H9 (cell line): ENCODE data around the gene PLPP2. TPM values are rescaled to one million over a fixed set of nuclear protein-coding genes. Genes with fewer than 3 reads are reported as not detected.

Experiments
- DNase-seq: peaks from one replicate; pipeline ENCODE4 v3.0.0-alpha.2; 2017
- H2AFZ ChIP-seq: one replicate; pipeline ENCODE4 v1.6.1; 2013; ENCODE audit warnings: mild to moderate bottlenecking, low read length, control low read depth, moderate library complexity
- H2AK5ac ChIP-seq: 2 replicates; pipeline ENCODE4 v1.6.1; 2013; ENCODE audit warnings: low read length, control low read depth, mixed read lengths; ENCODE audit not compliant: insufficient read length
- H2BK120ac ChIP-seq: one replicate; pipeline ENCODE4 v1.6.1; 2013; ENCODE audit warnings: low read depth, mild to moderate bottlenecking, low read length, control low read depth, inconsistent platforms; ENCODE audit not compliant: poor library complexity, severe bottlenecking
- H2BK12ac ChIP-seq: 2 replicates; pipeline ENCODE4 v1.6.1; 2013; ENCODE audit warnings: low read length, control low read depth, mixed read lengths, low read depth; ENCODE audit not compliant: insufficient read length
- H2BK15ac ChIP-seq: 2 replicates; pipeline ENCODE4 v1.6.1; 2013; ENCODE audit warnings: low read depth, low read length, control low read depth
- H2BK20ac ChIP-seq: one replicate; pipeline ENCODE4 v1.6.1; 2013; ENCODE audit warnings: low read depth, mild to moderate bottlenecking, low read length, control low read depth, inconsistent platforms; ENCODE audit not compliant: poor library complexity, severe bottlenecking
- H2BK5ac ChIP-seq: 2 replicates; pipeline ENCODE4 v1.6.1; 2013; ENCODE audit warnings: low read length, control low read depth, mixed read lengths; ENCODE audit not compliant: insufficient read length
- H3K14ac ChIP-seq: 2 replicates; pipeline ENCODE4 v1.6.1; 2013; ENCODE audit warnings: low read length, control low read depth; ENCODE audit not compliant: insufficient read depth
- H3K18ac ChIP-seq: 2 replicates; pipeline ENCODE4 v1.6.1; 2013; ENCODE audit warnings: low read depth, mild to moderate bottlenecking, mixed read lengths, low read length, control low read depth; ENCODE audit not compliant: insufficient read length
- H3K23ac ChIP-seq: 2 replicates; pipeline ENCODE4 v1.6.1; 2013; ENCODE audit warnings: low read length, control low read depth, mixed read lengths, low read depth; ENCODE audit not compliant: insufficient read length
- H3K23me2 ChIP-seq: 2 replicates; pipeline ENCODE4 v1.6.1; 2013; ENCODE audit warnings: low read depth, mild to moderate bottlenecking, mixed read lengths, low read length, control low read depth; ENCODE audit not compliant: insufficient read length, poor library complexity, severe bottlenecking
- H3K27ac ChIP-seq: 2 replicates; pipeline ENCODE4 v1.5.1; 2013; ENCODE audit warnings: low read length, control low read depth, mixed read lengths, low read depth; ENCODE audit not compliant: insufficient read length
- H3K27me3 ChIP-seq: 2 replicates; pipeline ENCODE4 v1.6.1; 2013; ENCODE audit warnings: low read length, control low read depth, inconsistent platforms; ENCODE audit not compliant: insufficient read depth
- H3K4ac ChIP-seq: 2 replicates; pipeline ENCODE4 v1.6.1; 2013; ENCODE audit warnings: low read depth, mild to moderate bottlenecking, control low read depth, inconsistent platforms, low read length, moderate library complexity
- H3K4me1 ChIP-seq: 2 replicates; pipeline ENCODE4 v1.6.1; 2013; ENCODE audit warnings: low read length, control low read depth, inconsistent platforms; ENCODE audit not compliant: insufficient read depth
- H3K4me2 ChIP-seq: 2 replicates; pipeline ENCODE4 v1.6.1; 2013; ENCODE audit warnings: low read length, control low read depth, mixed read lengths; ENCODE audit not compliant: insufficient read length, insufficient read depth
- H3K56ac ChIP-seq: 2 replicates; pipeline ENCODE4 v1.6.1; 2013; ENCODE audit warnings: low read depth, mild to moderate bottlenecking, mixed read lengths, low read length, control low read depth; ENCODE audit not compliant: insufficient read length
- H3K79me1 ChIP-seq: 2 replicates; pipeline ENCODE4 v1.6.1; 2013; ENCODE audit warnings: low read depth, mild to moderate bottlenecking, moderate library complexity, low read length, control low read depth, inconsistent platforms; ENCODE audit not compliant: insufficient read depth, poor library complexity, severe bottlenecking
- H3K79me2 ChIP-seq: 2 replicates; pipeline ENCODE4 v1.6.1; 2013; ENCODE audit warnings: low read length, control low read depth, inconsistent platforms; ENCODE audit not compliant: insufficient read depth
- H3K9ac ChIP-seq: 2 replicates; pipeline ENCODE4 v1.6.1; 2013; ENCODE audit warnings: low read length, control low read depth, mixed read lengths; ENCODE audit not compliant: insufficient read length; ENCODE audit errors: extremely low read depth
- H3K9me3 ChIP-seq: one replicate; pipeline ENCODE4 v1.6.1; 2013; ENCODE audit warnings: low read depth, low read length, inconsistent platforms; ENCODE audit not compliant: control insufficient read depth
- H3T11ph ChIP-seq: one replicate; pipeline ENCODE4 v1.6.1; 2013; ENCODE audit warnings: mild to moderate bottlenecking, low read length, control low read depth, inconsistent platforms
- H4K20me1 ChIP-seq: one replicate; pipeline ENCODE4 v1.6.1; 2013; ENCODE audit not compliant: control insufficient read depth, insufficient read length, insufficient read depth
- H4K5ac ChIP-seq: 2 replicates; pipeline ENCODE4 v1.6.1; 2013; ENCODE audit warnings: low read depth, mild to moderate bottlenecking, mixed read lengths, low read length, control low read depth; ENCODE audit not compliant: insufficient read length
- H4K8ac ChIP-seq: replicated peaks from 2 replicates; pipeline ENCODE4 v1.6.1; 2013; ENCODE audit warnings: low read length, control low read depth, mixed read lengths, low read depth; ENCODE audit not compliant: insufficient read length
- H4K91ac ChIP-seq: 2 replicates; pipeline ENCODE4 v1.6.1; 2013; ENCODE audit warnings: low read depth, mild to moderate bottlenecking, moderate library complexity, mixed read lengths, low read length, control low read depth; ENCODE audit not compliant: insufficient read length
- H3K27ac Mint-ChIP-seq, 3 experiments: 2 replicates in 2 of 3; 3 replicates in 1 of 3; pipeline ENCODE4 v1.8.0; 2020 to 2021; ENCODE audit warnings: mixed read lengths in 3 of 3, mild to moderate bottlenecking in 1 of 3, moderate library complexity in 1 of 3
- H3K27me3 Mint-ChIP-seq: 2 replicates; pipeline ENCODE4 v1.8.0; 2021; ENCODE audit warnings: low read depth, mild to moderate bottlenecking, moderate library complexity, mixed read lengths
- H3K36me3 Mint-ChIP-seq, 3 experiments: 2 replicates in 2 of 3; 3 replicates in 1 of 3; pipeline ENCODE4 v1.8.0; 2020 to 2021; ENCODE audit warnings: low read depth in 3 of 3, mixed read lengths in 3 of 3; ENCODE audit not compliant: insufficient read depth in 1 of 3
- H3K4me1 Mint-ChIP-seq, 2 experiments: 2 replicates each; pipeline ENCODE4 v1.8.0; 2020; ENCODE audit warnings: mixed read lengths in 2 of 2
- H3K4me3 Mint-ChIP-seq, 2 experiments: 2 replicates in 1 of 2; 3 replicates in 1 of 2; pipeline ENCODE4 v1.8.0; 2020 to 2021; ENCODE audit warnings: mild to moderate bottlenecking in 2 of 2, mixed read lengths in 2 of 2, moderate library complexity in 1 of 2
- H3K9me3 Mint-ChIP-seq, 2 experiments: 2 replicates in 1 of 2; 3 replicates in 1 of 2; pipeline ENCODE4 v1.8.0; 2020; ENCODE audit warnings: mild to moderate bottlenecking in 2 of 2, mixed read lengths in 2 of 2, moderate library complexity in 1 of 2
- WGBS: extraction: QIAGEN DNeasy Blood & Tissue Kit; methylation state at CpG from one replicate; pipeline ENCODE4 v1.1.7; 2013; ENCODE audit warnings: missing lambda C conversion rate, low lambda C conversion rate, mixed read lengths; ENCODE audit not compliant: insufficient read length; ENCODE audit errors: extremely low coverage; 5-methylcytosine and 5-hydroxymethylcytosine counted together
- total RNA-seq: library from RNA; stranded (reverse); gene quantifications from 2 replicates; pipeline ENCODE4 v1.2.1, GENCODE V29; 2021
- TF ChIP-seq, protein P1 (sequence below): fragments of 200-600 bp; sonication (generic); conservative IDR thresholded peaks from 3 replicates; pipeline ENCODE4 v1.8.0; 2021; ENCODE audit warnings: antibody characterized with exemption, mild to moderate bottlenecking

PLPP2 gene
- total RNA-seq, 1 experiment from 2014 or later, result 143 TPM

- Histone ChIP-seq H4K20me1 (no peaks in the 10 kb centered on the region), H4K5ac (no peak overlapping the region), H3K79me1 (no peaks in the 10 kb centered on the region), H3K23me2 (peaks cover 6% of the 10 kb centered on the region), H2AK5ac (no peak overlapping the region), H3K14ac (peak overlapping the region; percentile 77), H3K4me1 (peaks cover 4% of the 10 kb centered on the region; the same call in 1 of the 2 replicates), H3K4ac (no peak overlapping the region; the same call in 1 of the 2 replicates), H3K27me3 (no peaks in the 10 kb centered on the region; the same call in 1 of the 2 replicates), H4K91ac (no peak overlapping the region), H2AFZ (no peak overlapping the region), H3K18ac (peak overlapping the region; percentile 76), H2BK15ac (no peak overlapping the region), H3K9me3 (no peaks in the 10 kb centered on the region), H2BK12ac (peak overlapping the region; percentile 16), H4K8ac (no peak overlapping the region), H3K23ac (no peak overlapping the region), H3K4me2 (peak overlapping the region; percentile 1), H3K27ac (peak overlapping the region; percentile 60), H3K56ac (no peak overlapping the region), H3T11ph (no peak overlapping the region), H2BK120ac (peak overlapping the region; percentile 85), H3K9ac (peak overlapping the region; percentile 9), H2BK5ac (no peak overlapping the region), H3K79me2 (no peaks in the 10 kb centered on the region; the same call in 1 of the 2 replicates), H2BK20ac (no peak overlapping the region)
- Mint-ChIP-seq H3K4me3 (peak overlapping the region; percentile 78 to 80), H3K27ac (peak overlapping the region; percentile 99 to 100 (median 99)), H3K36me3 (peaks cover 17 to 33% (median 19%) of the 10 kb centered on the region in 3 experiments), H3K27me3 (peaks cover 27% of the 10 kb centered on the region), H3K4me1 (peaks cover 36 to 38% of the 10 kb centered on the region in 2 experiments), H3K9me3 (peaks cover 6% of the 10 kb centered on the region in 2 experiments; a peak in 3 of 5 replicates)
- TF ChIP-seq, protein P1, sequence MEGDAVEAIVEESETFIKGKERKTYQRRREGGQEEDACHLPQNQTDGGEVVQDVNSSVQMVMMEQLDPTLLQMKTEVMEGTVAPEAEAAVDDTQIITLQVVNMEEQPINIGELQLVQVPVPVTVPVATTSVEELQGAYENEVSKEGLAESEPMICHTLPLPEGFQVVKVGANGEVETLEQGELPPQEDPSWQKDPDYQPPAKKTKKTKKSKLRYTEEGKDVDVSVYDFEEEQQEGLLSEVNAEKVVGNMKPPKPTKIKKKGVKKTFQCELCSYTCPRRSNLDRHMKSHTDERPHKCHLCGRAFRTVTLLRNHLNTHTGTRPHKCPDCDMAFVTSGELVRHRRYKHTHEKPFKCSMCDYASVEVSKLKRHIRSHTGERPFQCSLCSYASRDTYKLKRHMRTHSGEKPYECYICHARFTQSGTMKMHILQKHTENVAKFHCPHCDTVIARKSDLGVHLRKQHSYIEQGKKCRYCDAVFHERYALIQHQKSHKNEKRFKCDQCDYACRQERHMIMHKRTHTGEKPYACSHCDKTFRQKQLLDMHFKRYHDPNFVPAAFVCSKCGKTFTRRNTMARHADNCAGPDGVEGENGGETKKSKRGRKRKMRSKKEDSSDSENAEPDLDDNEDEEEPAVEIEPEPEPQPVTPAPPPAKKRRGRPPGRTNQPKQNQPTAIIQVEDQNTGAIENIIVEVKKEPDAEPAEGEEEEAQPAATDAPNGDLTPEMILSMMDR, result no peak
- peak; percentile 94 for DNase-seq
- no CpG with 5 or more reads among the region's 26 CpGs for WGBS
These were observed 1.4 kb downstream of the PLPP2 start for GRCh38 chr19:289651-290371.
